NCI-H2227 treated with DMSO at 0.1 percent for 48 hours (cell line): ENCODE measurements around the gene RNF223.
"Not testable (repeated sequence)": the region's sequence is repeated elsewhere in the genome, so short reads cannot be mapped to it uniquely, and the experiment has no call there.

Source experiments
- DNase-seq: peaks from one replicate; lab custom pipeline; 2025; lab: John Stamatoyannopoulos, UW

Gene RNF223

DNA sequence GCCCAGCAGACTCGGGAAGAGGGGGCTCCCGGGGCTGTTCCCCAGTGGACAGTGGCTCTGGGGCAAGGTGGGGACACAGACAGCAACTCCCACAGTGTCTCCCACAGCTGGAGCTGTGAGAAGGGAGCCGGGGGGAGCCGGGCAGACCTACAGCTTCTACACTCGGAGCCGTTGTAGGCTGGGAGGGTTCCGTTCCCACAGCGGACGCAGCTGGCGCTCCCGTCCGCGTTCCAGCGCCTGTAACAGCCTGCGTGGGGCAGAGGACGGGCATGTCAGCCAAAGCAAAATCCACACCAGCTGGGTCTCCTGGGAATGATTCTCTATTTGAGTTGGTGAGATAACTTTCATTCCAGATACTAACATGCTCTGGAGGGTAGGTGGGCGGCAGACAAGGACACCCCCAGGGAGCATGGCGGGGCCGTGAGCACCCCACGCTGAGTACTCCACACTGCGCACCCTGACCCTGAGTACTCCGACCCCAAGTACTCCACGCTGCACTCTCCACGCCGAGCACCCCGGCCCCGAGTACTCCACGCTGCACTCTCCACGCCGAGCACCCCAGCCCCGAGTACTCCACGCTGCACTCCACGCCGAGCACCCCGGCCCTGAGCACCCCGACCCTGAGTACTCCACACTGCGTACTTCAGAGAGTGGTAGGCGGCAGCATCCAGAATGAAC lies 13.4 kb upstream of the RNF223 start:
- no peak for DNase-seq

GRCh38 chr1:1086911-1087341 lies 12.8 kb upstream of the RNF223 start:
- no peak for DNase-seq

DNA sequence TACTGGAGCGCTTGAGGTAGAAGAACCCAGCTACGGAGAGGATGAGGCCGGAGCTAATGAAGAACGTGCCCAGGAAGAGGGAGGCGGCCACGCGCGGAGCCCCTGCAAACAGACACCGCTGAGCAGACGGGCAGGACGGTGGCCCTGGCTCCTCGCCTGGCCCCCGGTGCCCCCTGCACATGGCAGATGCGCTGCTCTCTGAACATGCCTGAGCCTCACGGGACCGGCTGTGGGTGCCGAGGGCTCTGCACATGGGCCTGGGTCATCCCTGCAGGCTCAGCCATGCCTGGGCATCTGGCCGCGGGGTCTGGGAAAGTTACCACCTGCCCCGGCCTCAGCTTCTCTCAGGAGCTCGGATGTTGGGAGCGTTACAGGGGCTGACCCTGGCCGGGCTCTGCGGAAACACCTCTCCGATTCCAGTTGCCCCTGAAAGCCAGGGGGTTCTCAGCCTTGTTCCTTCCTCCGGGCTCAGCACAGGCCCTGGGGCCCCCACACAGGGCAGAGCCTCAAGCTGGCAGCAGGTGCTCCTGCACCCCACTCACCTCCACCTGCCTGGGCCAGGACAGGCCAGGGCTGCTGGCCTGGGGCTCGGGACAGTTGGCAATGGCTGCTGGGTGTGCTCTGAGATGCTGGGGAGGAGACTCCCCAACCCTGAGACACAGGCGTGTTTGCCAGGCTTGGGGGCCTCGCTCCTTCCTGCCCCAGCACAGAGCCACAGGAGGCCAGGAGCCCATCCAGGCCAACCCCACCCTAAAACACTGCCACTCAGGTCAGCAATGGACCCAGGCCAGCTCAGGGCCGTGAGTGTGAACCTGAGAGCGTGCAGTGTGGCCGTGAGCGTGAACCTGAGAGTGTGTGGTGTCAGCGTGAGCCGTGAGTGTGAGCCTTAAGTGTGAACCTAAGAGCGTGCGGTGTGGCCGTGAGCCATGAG lies 12.1 kb upstream of the RNF223 start:
- DNase-seq, result no peak

DNA sequence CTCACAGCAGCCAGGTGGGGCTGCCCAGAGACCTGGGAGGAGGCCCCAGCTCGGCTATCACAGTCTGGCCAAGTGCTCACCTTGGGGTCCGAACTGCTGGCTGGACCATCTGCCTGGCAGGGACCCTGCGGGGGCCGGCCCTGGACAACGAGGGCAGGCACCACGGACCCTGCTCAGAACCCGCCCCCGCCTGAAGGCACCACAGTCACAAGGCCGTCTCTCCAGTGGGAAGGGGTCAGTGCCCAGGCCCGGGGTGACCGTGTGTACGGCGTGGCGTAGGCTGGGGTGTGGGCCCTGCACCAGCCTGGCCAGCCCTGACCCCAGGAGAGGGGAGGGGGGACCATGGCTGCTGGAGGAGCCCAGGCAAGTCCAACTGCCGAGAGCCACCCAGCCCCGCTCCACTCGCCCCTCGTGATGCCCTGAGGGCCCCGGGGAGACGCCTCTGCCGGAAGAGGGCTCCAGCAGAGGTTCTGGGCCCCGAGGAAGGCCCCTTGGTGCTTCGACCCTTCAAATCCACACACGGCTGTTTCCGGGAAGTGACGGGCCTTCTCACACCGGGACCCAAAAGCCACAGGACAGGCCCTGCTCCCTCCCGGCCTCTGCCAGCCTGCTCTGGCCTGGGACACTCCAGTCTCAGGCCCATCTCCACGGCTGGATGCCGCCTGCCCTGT lies 11.2 kb upstream of the RNF223 start:
- DNase-seq, result no peak

- no peak for DNase-seq
Measured at GRCh38 chr1:1084372-1085170, 10.5 kb upstream of the RNF223 start.

DNA sequence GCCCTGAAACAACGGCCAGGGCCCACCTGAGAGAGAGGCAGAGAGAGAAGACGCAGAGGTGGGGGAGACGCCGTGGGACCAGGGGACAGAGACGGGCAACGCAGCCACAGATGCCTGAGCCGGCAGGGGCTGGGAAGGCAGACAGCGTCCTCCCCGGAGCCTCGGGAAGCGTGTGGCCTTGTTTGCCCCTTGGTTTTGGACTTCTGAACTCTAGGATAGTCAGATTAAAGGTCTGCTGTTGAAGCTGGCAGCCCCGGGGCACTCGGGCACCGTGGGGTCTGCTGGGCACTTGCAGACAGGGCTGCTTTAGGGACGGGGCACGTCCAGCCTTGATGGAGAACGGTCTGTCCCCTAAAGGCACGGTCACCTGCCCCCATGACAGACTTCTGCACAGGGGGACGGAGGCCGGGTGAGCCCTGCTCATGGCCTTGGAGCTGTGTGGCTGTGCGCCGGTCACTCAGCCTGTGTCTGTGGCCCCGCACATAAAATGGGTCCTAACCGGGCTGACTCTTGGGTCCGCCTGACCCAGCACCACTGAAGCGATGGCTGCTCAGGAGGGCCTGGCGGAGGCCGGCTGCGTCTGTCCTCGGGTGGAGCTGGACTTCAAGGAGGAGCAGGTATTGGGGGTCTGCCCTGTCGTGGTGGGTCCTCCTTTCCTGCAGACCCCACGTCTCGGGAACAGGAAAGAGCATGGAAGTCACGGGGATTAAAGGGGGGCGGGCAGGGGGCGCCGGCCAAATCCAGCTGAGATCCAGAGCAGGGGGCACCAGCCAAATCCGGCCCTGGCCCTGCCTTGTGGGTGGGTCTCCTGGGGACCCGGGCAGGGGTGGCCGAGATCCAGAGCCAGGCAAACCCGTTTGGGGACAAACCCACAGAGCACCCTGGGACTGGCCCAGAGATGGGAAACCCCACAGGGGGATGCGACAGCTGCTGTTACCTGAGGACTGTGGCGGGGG lies 9.6 kb upstream of the RNF223 start:
- DNase-seq, result no peak

DNA sequence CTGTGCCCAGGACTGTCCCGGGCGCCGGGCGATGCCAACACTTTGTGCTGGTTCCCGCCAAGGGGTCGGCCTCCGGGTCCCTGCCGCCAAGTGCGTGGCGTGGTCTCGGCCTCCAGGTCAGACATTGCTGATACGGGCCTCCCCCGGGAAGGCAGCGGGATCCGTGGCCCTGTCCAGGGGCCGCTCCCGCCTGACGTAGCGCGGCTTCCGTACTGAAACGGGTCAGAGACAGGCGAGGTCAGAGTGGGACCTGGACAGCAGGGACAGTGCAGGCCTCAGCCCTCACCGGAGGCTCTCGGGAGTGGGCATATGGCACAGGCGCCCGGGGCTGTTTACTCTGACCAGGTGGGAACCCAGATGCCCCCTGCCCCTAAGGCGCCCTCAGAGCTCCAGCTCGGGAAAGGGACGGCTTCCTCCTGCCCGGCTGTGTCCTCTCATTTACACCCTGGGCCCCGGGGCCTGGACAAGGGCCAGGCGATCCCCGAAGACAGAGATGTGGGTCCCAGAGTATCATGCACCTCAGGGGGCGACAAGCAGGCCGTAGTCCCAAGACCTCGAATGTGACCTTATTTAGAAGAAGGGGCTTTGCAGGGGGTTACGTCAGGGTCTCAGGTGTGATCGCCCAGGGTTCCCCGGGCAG lies 8.8 kb upstream of the RNF223 start:
- no peak for DNase-seq

DNA sequence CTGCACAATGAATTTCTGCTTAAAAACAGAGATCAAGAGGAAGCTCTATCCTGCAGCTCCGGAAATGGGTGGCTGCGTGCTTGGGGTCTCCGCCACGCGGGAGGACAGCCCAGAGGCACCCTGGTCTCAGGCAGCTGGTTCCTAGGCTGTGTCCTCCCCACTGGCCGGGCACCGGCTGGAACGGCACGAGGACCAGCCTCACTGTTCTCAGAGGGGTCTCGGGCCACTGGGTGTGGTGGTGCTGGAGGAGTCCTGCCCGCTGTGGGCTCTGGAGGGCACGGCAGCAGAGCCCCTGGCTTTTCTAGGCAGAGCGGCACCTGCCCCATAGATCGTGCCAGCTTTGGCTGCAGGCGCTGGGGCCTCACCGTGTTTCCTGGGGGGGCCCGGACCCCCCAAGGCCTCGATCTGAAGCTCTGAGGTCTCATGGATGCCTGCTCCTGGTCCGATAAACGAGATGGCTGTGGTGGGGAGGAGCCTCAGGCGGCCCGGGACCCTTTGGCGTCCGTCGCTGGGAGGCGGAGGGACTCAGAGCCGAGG lies 8.2 kb upstream of the RNF223 start:
- no peak for DNase-seq

- no peak for DNase-seq
Measured at GRCh38 chr1:1081311-1082238, 7.5 kb upstream of the RNF223 start.

- no peak for DNase-seq
Measured at GRCh38 chr1:1080951-1081310, 6.8 kb upstream of the RNF223 start.

GRCh38 chr1:1080122-1080757 lies 6.1 kb upstream of the RNF223 start:
- DNase-seq, result peak; percentile 51

- peak; percentile 66 for DNase-seq
Measured at GRCh38 chr1:1079408-1080121, 5.5 kb upstream of the RNF223 start.

DNA sequence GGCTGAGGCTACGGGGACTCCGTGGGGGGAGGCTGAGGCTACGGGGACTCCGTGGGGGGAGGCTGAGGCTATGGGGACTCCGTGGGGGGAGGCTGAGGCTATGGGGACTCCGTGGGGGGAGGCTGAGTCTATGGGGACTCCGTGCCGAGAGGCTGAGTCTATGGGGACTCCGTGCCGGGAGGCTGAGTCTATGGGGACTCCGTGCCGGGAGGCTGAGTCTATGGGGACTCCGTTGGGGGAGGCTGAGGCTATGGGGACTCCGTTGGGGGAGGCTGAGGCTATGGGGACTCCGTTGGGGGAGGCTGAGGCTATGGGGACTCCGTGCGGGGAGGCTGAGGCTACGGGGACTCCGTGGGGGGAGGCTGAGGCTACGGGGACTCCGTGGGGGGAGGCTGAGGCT lies 3.3 kb upstream of the RNF223 start:
- not testable (repeated sequence) for DNase-seq

GRCh38 chr1:1075148-1075935 lies 1.2 kb upstream of the RNF223 start:
- no peak for DNase-seq

- no peak for DNase-seq
Measured at GRCh38 chr1:1074631-1075147, 583 bp upstream of the RNF223 start.

DNA sequence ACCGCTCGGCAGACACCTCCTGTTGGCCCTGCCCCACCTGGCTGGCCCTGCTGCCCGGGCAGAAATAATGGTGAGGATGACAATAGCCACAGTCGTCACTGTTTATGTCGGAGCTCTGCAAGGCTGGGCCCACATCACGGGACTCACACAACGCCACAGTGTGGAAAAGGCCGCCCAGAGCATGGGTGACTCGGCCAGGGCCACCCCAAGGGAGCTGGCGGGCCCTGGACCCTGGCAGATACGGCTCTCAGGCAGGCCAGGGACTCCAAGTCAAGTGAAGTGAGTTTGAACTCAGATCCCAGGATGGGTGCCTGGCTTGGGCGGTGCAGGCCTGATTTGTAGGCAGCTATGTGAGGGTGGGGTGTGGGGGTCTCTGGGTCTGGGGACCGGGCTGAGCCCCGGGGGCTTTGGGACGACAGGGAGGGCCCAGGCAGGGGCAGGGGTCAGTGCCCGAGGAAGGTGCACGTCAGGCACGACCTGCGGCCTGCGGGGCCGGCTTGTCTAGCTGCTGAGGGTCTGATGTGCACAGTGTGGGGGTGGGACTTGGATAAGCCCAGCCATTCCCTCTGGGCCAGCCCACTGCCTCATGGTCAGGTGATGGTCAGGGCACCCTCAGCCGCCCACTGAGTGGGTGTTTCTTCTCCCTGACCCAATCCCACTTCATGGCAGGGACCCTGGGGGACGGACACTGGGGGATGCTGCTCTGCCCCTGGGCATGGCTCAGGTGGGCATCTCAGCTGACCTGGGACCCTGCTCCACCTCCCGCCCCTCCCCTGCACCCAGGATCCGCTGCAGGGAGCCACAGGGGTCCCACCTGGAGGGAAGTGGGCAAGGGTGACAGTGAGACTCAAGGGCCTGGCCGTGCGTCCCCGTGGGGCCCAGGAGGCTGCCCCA lies 1.0 kb downstream of the RNF223 start:
- DNase-seq, result no peak
